Endodermal cell (in vitro differentiated cells): Measurements from ENCODE around the gene ZNF580. TPM values are rescaled to one million over a fixed set of nuclear protein-coding genes. Genes with fewer than 3 reads are reported as not detected.

Source experiments
- DNase-seq: peaks from one replicate; pipeline ENCODE4 v3.0.0-alpha.2; 2017
- H3K27ac ChIP-seq: 2 replicates; pipeline ENCODE4 v1.5.1; 2013; ENCODE audit warnings: mild to moderate bottlenecking, low read depth, low read length, moderate library complexity
- H3K27me3 ChIP-seq: 2 replicates; pipeline ENCODE4 v1.6.1; 2013; ENCODE audit warnings: mild to moderate bottlenecking, low read length, moderate library complexity; ENCODE audit not compliant: insufficient read depth, control insufficient read depth, poor library complexity, severe bottlenecking
- H3K36me3 ChIP-seq: 2 replicates; pipeline ENCODE4 v1.7.0; 2013; ENCODE audit warnings: mild to moderate bottlenecking, low read length, moderate library complexity; ENCODE audit not compliant: control insufficient read depth, insufficient read depth
- H3K4me1 ChIP-seq: one replicate; pipeline ENCODE4 v1.7.0; 2013; ENCODE audit warnings: low read length; ENCODE audit not compliant: control insufficient read depth, insufficient read depth
- H3K4me3 ChIP-seq: 2 replicates; pipeline ENCODE4 v1.5.1; 2013; ENCODE audit warnings: mild to moderate bottlenecking, low read length, moderate library complexity
- H3K9ac ChIP-seq: 2 replicates; pipeline ENCODE4 v1.6.1; 2013; ENCODE audit warnings: mild to moderate bottlenecking, low read length, moderate library complexity; ENCODE audit not compliant: poor library complexity, severe bottlenecking; ENCODE audit errors: extremely low read depth
- H3K9me3 ChIP-seq: 2 replicates; pipeline ENCODE4 v1.6.1; 2013; ENCODE audit warnings: mild to moderate bottlenecking, low read length, moderate library complexity; ENCODE audit not compliant: control insufficient read depth
- H3K27ac Mint-ChIP-seq: 2 replicates; pipeline ENCODE4 v1.8.0; 2020; ENCODE audit warnings: mixed read lengths
- H3K27me3 Mint-ChIP-seq: 2 replicates; pipeline ENCODE4 v1.8.0; 2021; ENCODE audit warnings: mild to moderate bottlenecking, mixed read lengths; ENCODE audit not compliant: insufficient read depth
- H3K36me3 Mint-ChIP-seq: 2 replicates; pipeline ENCODE4 v1.8.0; 2020; ENCODE audit warnings: low read depth, mixed read lengths
- H3K4me1 Mint-ChIP-seq: 2 replicates; pipeline ENCODE4 v1.8.0; 2020; ENCODE audit warnings: mixed read lengths
- H3K4me3 Mint-ChIP-seq: 2 replicates; pipeline ENCODE4 v1.8.0; 2020; ENCODE audit warnings: mild to moderate bottlenecking, moderate library complexity, mixed read lengths
- H3K9me3 Mint-ChIP-seq: 2 replicates; pipeline ENCODE4 v1.8.0; 2020; ENCODE audit warnings: mild to moderate bottlenecking, mixed read lengths
- WGBS, 2 experiments: methylation state at CpG; one replicate each; pipeline versions ENCODE4 v1.1.5 to v1.1.7; 2013; ENCODE audit warnings: missing lambda C conversion rate in 2 of 2, mixed read lengths in 1 of 2; ENCODE audit not compliant: insufficient coverage in 1 of 2, insufficient read length in 1 of 2; 5-methylcytosine and 5-hydroxymethylcytosine counted together
- total RNA-seq, 2 donors: library from RNA; stranded (reverse); fragmentation: NEBNext Ultra II Directional in 1 of 2; extraction: Animal tissue kit (Norgen Biotek cat#: 25700) in 1 of 2; gene quantifications; 2 replicates in 1 of 2; 3 replicates in 1 of 2; pipeline ENCODE4 v1.2.1, GENCODE V29; 2021
- TF ChIP-seq, protein P1 (sequence below): fragments of 200-600 bp; sonication (generic); conservative IDR thresholded peaks from 2 replicates; pipeline ENCODE4 v1.5.0; 2021; ENCODE audit warnings: antibody characterized with exemption, mild to moderate bottlenecking

Gene ZNF580
- total RNA-seq, 2 donors from 2014 or later: 27.3 to 38.6 TPM

DNA sequence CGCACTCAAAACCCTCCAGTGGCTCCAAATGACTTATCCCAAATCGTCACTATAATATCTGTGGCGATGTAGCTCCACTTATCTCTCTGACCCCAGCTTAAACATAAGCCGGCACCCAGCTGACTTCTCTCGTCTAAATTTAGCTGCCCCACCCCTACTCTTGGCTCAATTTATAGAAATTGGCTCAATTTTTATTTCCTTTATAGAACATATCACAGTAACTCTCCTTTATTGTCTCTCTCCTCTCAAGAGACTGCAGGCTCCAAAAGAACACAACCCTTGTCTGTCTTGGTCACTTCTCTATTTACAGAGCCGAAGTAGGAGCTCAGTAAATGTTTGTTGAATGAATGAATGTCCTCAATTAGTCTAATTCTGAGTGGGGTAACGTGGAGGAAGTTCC is 17.2 kb upstream of the ZNF580 start:
- H3K9me3 ChIP-seq: no peaks in the 10 kb centered on the region
- peaks cover 11% of the 10 kb centered on the region for H3K36me3 Mint-ChIP-seq
- H3K9ac ChIP-seq: no peak overlapping the region
- TF ChIP-seq, protein P1, sequence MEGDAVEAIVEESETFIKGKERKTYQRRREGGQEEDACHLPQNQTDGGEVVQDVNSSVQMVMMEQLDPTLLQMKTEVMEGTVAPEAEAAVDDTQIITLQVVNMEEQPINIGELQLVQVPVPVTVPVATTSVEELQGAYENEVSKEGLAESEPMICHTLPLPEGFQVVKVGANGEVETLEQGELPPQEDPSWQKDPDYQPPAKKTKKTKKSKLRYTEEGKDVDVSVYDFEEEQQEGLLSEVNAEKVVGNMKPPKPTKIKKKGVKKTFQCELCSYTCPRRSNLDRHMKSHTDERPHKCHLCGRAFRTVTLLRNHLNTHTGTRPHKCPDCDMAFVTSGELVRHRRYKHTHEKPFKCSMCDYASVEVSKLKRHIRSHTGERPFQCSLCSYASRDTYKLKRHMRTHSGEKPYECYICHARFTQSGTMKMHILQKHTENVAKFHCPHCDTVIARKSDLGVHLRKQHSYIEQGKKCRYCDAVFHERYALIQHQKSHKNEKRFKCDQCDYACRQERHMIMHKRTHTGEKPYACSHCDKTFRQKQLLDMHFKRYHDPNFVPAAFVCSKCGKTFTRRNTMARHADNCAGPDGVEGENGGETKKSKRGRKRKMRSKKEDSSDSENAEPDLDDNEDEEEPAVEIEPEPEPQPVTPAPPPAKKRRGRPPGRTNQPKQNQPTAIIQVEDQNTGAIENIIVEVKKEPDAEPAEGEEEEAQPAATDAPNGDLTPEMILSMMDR: no peak
- peaks cover 8% of the 10 kb centered on the region for H3K27me3 Mint-ChIP-seq
- H3K27me3 ChIP-seq: no peaks in the 10 kb centered on the region
- H3K27ac Mint-ChIP-seq: peak overlapping the region; percentile 97
- no peak overlapping the region for H3K27ac ChIP-seq
- no peaks in the 10 kb centered on the region for H3K4me1 ChIP-seq
- no peak for DNase-seq
- H3K4me1 Mint-ChIP-seq: peaks cover 2% of the 10 kb centered on the region
- H3K4me3 Mint-ChIP-seq: peak overlapping the region; percentile 73
- no peaks in the 10 kb centered on the region for H3K9me3 Mint-ChIP-seq
- peak overlapping the region; percentile 71 for H3K4me3 ChIP-seq
- H3K36me3 ChIP-seq: peaks cover 13% of the 10 kb centered on the region
- 95 to 96% methylated on average over 5 to 6 of the region's 7 CpGs for WGBS, 2 experiments

DNA sequence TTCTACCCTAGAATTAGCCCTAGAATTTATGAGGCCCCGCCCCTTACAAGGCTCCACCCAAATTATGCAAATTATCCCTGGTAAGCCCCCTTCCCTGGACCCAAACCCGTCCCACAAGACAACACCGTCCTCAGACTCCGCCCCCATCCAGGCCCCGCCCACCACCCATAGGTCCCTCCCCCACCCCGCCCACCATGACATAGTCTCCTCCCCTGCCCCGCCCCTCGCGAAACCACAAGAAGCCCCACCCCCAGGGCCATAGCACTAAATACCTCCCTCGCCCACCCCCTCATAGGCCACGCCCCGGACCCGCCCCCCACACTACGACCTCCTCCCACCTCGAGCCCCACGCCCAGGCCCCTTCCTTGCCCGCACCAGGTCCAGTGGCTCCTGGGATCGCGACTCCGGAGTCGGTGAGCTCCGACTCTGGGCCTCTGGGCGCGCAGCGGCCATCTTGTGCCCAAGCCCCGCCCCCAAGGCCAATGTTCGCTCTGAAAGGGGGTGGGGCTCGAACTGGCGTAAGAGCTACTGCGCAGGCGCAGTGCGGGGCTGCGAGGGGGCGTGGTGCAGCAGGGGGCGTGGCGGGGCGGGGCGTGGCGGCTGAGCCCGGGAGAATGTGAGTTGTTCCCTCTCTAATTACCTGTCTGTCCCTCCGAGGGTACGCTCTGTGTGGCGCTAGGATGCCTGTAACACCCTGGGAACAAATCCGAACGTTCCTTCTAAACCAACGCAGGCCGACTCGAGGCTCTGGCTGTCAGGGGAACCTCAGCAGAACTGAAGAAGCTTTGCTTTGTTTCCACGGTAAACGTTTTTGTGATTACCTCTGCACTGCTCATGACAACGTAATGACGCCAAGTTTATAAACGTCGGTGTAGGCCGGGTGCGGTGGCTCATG is 16.4 kb upstream of the ZNF580 start, which contains the start of gene ZNF784:
TSS of gene ZNF784 (minus strand) at position 458 of the 895 bp plus-strand sequence. CDS start at position 453, 5 bp downstream.
- peak; percentile 98 for DNase-seq
- peak within 1 kb of the TSS; percentile 97 for H3K27ac Mint-ChIP-seq
- H3K9me3 ChIP-seq: no peaks in the 10 kb centered on the region
- H3K9ac ChIP-seq: peak within 1 kb of the TSS; percentile 72
- no peaks in the 10 kb centered on the region for H3K27me3 ChIP-seq
- 3 to 4% methylated on average over 26 to 48 of the region's 56 CpGs for WGBS, 2 experiments
- peaks cover 11% of the 10 kb centered on the region for H3K36me3 Mint-ChIP-seq
- H3K4me3 Mint-ChIP-seq: peak within 1 kb of the TSS; percentile 73
- no peaks in the 10 kb centered on the region for H3K9me3 Mint-ChIP-seq
- no peaks in the 10 kb centered on the region for H3K4me1 ChIP-seq
- peaks cover 2% of the 10 kb centered on the region for H3K4me1 Mint-ChIP-seq
- peak within 1 kb of the TSS; percentile 83 for H3K4me3 ChIP-seq
- H3K27me3 Mint-ChIP-seq: peaks cover 10% of the 10 kb centered on the region
- TF ChIP-seq, protein P1: no peak
- H3K27ac ChIP-seq: peak within 1 kb of the TSS; percentile 96
- peaks cover 13% of the 10 kb centered on the region for H3K36me3 ChIP-seq

DNA sequence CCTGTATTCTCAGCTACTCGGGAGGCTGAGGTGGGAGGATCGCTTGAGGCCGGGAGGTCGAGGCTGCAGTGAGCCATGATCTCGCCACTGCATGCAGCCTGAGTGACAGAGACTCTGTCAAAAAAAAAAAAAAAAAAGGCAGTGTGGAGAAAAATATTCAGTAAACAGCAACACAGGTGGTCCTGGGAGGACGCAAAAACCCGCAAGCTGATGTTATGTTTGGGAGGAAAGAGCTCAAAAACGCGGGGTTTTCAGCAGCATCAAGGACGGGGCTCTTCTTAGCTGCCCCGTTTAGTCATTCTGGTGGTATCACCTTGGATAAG is 15.8 kb upstream of the ZNF580 start:
- Mint-ChIP-seq H3K27ac (peak overlapping the region; percentile 92), H3K9me3 (no peaks in the 10 kb centered on the region), H3K4me1 (peaks cover 2% of the 10 kb centered on the region), H3K4me3 (peak overlapping the region; percentile 73), H3K36me3 (peaks cover 11% of the 10 kb centered on the region), H3K27me3 (peaks cover 10% of the 10 kb centered on the region)
- H3K9ac ChIP-seq: peak overlapping the region; percentile 72
- H3K9me3 ChIP-seq: no peaks in the 10 kb centered on the region
- no peak for DNase-seq
- peaks cover 13% of the 10 kb centered on the region for H3K36me3 ChIP-seq
- 66 to 72% methylated on average over 8 to 11 of the region's 11 CpGs for WGBS, 2 experiments
- TF ChIP-seq, protein P1: no peak
- no peaks in the 10 kb centered on the region for H3K4me1 ChIP-seq
- H3K27me3 ChIP-seq: no peaks in the 10 kb centered on the region
- H3K4me3 ChIP-seq: peak overlapping the region; percentile 83
- H3K27ac ChIP-seq: peak overlapping the region; percentile 80
